GM19025 (cell line): ENCODE measurements around the gene KRT14.
"Not testable (repeated sequence)": the region's sequence is repeated elsewhere in the genome, so short reads cannot be mapped to it uniquely, and the experiment has no call there.

ENCODE experiments used
- ATAC-seq: cut with Tn5 transposase; IDR thresholded peaks from one replicate; pipeline ENCODE4 v1.9.1; 2021; ENCODE audit warnings: mild to moderate bottlenecking, low read depth, moderate library complexity; ENCODE audit not compliant: unreplicated experiment

KRT14 gene

DNA sequence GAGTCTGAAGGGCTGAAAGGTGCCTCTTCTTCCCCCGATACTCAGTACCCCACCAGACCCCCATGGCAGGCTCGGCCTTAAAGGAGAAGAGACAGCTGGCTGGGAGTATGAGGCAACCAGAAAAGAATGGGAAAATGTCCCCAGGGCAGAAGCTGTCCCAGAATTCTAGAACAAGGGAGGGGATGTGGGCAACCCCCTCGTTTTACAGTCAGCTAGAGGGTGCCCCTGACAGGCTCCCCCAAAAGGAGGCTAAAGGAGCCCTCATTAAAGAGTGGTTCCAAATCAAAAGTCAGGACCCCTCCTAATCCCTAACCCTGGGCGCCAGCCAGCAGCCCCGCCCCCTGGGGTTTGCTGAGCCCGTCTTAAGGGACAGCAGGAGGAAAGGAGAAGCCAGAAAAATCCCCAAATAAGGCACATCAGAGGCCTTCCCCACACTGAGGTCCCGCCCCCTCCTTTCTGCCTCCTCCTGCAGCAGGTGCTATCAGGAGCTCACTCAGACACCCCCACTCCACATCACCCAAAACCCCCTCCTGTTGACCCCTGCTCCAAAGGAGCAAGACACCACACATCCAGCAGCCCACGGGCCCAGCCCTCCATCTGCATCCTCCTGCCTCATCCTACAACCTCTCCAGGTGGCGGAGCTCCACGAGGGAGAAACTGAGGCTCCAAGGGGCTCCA is 36.6 kb upstream of the KRT14 start:
- ATAC-seq: not testable (repeated sequence)

DNA sequence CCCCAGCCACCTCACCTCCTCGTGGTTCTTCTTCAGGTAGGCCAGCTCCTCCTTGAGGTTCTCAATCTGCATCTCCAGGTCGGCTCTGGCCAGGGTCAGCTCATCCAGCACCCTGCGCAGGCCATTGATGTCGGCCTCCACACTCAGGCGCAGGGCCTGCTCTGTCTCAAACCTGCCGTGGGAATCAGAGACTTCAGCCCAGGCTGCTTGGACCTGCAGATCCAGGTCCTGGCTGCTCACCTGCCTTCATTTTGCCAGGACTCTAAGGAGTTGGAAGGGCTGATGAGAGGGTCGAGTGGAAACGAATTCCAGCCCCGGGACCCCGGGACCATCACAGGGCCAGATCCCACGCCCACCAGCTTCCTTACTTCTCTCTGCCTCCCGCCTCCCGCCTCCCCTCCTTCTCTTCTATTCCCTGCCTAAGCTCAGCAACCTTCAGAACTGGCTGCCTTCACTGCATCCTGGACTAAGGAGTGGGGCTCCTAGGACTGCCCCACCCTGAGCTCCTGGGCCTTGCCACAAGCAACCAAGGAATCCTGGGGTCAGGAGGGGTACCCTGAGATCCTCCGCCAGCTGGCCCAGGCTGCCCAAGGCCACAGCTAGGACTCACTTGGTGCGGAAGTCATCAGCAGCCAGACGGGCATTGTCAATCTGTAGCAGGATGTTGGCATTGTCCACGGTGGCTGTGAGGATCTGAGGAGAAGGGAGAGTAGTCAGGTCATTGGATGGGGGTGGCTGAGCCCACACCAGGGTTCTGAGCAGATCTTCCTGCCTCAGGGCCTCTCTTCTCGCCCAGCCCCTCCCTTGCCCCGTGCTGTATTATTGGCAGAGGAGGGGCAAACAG is 35.9 kb upstream of the KRT14 start:
- ATAC-seq: not testable (repeated sequence)

DNA sequence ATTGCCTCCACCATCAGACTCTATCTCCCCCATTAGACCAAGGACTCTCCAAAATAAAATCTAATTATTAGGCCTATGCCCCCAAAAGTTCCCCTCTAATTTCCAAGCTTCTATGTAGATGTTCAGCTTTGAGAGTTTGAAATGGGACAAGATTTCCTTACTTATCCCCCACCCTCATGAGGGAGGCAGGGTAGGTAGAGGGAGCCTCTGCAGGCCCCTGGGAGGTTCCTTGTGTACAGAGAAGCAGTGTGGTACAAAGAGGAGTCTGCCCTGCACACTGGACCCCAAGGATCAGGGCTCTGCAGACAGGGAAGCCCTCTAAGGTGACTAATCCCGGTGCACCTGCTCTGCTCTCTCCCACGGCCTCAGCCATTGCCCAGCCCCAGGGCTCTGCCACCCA is 35.2 kb upstream of the KRT14 start:
- ATAC-seq: no peak

DNA sequence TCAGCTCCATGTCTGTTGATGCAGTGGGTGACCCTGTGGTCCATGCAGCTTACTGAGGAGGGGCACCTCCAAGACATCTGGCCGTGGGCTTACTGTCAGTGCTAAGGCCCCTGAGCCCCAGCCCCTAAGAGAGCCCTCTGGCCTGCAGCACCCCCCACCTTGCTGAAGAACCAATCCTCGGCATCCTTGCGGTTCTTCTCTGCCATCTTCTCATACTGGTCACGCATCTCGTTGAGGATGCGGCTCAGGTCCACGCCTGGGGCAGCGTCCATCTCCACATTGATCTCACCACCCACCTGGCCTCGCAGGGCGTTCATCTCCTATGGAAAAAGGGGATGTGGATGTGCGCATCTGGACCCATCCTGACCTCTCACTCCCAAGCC is 34.7 kb upstream of the KRT14 start:
- ATAC-seq: not testable (repeated sequence)

DNA sequence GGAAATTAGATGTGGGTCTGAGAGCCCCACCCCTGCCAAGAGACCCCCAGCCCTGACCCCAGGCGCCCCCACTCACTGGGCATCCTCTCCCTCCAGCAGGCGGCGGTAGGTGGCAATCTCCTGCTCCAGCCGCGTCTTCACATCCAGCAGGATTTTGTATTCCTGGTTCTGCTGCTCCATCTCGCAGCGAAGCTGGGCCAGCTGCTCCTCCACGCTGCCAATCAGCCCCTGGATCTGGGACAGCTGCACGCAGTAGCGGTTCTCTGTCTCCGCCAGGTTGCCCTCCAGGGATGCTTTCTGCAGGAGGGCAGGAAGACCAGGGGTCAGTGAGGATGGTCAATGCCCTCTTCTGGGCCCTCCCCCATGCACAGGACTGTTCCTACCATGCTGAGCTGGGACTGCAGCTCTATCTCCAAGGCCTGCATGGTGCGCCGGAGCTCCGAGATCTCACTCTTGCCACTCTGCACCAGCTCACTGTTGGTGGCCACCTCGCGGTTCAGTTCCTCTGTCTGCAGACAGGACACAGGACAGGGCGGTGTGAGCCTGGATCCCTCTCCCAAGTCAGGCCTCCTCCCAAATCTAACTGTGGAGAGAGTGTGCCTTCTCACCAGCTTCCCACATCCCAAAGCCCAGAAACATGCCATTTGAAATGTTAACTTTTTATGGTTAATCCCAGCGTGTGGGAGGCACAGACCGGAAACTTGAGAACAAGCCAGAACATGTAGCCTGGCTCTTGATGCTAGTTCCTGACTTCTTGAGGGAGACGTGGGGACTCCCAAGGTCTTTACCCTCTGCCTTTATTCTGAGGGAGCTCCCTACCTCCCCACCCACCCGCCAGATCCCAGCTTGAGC is 34.1 kb upstream of the KRT14 start:
- no peak for ATAC-seq

DNA sequence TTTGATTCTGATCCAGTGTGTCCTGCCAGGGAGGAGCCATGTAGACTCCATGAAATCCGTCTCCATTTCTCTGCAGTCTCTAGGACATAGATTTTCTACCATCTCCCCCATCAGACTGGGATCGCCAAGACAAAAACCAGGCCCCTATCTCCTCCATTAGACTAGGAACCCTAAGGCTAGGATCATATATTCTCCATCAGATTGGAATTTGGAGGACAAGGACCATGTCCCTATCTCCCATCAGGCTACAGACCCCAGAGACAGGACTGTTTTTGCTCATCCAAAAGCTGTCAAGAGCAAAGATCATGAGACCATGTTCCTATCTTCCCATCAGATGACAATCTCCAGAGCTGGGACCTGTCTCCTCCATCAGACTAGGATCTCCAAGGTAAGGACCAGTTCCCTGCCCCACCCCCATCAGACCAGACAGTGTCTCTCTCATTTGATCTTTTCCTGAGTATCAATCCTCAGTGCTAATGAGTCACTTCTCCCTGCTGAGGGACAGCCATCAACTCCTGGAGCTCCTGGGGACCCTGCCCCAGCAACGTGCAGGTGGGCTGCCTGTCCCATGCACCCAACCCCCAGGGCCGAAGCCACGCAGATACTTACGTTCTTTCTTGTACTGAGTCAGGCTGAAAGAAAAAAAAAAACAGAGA is 33.4 kb upstream of the KRT14 start:
- not testable (repeated sequence) for ATAC-seq

DNA sequence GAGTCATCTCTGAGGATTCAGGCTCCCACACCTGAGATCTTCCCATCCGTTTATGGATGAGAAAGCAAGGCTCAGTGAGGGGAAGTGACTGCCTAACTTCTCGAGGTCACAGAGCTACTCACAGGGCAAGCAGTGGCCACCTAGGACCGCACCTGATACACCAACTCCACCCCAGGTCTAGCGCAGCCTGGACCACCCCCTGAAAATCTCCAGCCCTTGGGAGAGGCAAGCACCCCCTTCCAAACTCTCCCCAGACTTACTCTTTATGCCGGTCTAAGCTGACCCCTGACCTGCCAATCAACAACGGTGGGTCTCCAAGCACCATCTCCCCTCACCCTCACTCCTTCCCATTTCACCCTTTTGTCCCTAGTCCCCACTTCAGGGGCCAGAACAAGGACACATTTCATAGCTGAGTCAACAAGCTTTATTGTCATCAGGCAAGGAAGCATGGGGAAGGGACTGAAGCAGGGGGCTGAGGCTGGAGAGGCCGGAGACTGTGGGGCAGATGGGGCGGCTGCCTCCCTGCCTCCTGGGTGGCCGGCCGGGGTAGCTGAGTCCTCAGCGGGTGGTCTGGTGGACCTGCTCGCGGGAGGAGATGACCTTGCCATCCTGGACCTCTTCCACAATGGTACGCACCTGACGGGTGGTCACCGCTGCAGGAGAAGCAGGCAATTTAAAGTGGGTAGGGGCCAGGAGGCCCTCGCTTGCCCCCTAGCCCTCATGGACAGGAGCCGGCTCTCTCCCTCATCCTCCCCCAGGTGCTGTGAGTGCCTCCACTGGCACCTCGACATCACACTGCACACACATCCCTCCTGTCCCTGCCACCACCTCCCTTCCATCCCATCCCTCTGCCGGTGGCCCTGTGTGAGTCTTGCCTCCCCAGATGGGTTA is 32.6 kb upstream of the KRT14 start:
- ATAC-seq: no peak

DNA sequence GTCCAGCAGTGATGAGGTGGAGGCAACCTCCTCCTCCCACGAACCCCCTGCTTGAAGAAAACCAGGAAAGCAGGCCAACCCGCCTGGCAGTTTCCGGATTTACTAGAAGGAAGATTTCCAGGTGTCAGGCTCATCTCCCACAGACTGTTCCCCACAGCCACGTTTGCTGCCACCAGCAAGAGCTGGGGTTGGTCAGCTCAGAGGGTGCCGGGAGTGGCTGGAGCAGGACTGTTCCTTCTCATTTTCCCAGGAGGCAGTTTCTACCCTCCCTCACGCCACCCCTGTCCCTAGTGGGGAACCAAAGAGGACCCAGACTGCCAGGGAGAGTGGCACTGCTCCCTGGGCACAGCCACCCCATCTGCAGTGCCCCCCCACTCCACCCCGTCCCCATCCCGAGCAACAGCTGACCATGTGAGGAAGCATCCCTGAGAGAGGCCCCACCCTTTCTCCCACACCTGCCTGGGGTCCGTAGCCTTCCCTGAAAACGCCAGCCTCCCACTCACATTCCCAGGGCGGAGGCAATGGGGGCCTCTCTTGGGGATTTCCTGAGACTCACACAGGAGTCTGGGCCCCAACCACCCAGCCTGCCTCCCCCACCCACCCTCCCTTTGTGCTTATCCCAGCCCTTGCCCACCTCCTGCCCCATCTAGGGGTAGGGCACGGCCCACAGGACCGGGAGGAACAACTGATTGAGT is 31.8 kb upstream of the KRT14 start:
- ATAC-seq: no peak

DNA sequence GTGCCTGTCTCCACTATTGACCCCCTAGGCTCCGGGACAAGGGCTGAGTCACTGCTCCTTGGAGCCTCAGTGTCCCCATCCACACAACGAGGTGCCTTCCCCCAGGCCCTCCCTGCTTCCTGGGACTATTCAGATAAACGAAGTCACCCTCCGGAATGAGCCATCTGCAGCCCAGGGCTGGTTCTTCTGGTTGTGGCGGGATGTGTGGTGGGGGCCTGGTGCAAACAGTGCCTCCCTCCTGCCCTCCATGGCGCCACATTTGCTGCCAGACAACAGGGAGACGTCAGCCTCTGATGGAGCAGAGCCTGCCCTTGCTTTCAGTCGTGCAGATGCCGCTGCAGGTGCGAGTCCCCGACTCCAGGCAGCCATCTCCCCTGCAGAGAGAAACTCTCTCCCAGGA is 31.0 kb upstream of the KRT14 start:
- no peak for ATAC-seq

DNA sequence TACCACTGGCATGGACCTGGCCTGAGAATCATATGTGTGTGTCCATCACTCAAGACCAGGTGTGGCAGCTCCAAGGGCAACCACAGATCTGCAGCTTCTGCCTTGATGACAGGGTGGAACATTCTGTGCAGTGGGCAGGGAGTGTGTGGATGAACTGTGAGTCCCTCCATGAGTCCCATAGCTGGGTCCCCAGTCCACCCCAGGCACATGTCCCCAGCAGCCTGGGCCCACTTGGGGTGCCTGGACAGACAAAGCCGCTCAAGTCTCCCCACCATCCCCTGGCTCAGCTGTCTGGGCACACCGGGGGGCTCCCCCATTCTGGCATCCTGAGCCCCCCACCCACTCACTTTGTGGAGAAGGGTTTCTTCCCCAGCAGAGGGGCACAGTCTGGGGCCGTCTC is 30.4 kb upstream of the KRT14 start:
- no peak for ATAC-seq

DNA sequence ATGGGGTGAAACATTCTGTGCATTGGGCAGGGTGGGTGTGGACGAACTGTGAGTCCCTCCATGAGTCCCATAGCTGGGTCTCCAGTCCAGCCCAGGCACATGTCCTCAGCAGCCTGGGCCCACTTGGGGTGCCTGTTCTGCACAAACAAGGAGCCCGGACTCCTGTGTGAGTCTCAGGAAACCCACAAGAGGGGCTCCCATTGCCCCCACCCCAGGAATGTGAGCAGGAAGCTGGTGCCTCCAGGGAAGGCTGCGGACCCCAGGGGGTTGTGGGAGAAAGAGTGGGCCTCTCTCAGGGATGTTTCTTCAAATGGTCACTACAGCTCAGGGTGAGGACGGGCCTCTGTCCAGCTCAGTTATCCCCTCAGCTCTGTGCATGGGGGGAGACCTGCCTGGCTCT is 29.8 kb upstream of the KRT14 start:
- ATAC-seq: not testable (repeated sequence)

DNA sequence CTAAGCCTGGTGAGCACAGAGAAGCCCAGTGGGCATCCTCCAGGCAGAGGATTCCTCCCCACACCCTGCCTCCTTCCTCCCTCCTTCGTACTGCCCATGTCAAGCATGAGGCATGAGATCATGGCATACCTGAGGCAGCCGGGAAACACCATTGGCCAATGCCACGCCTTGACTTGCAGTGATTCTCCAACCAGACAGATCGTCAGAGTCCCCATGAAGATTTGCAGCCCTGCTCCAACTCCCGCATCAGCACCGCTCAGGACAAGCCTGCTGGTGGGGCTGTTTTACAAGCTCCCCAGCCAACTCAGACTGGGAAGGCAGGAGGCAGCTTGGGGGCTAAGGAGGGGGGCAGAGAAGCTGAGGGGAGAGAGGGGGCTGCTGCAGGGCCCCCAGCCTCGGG is 28.8 kb upstream of the KRT14 start:
- no peak for ATAC-seq

DNA sequence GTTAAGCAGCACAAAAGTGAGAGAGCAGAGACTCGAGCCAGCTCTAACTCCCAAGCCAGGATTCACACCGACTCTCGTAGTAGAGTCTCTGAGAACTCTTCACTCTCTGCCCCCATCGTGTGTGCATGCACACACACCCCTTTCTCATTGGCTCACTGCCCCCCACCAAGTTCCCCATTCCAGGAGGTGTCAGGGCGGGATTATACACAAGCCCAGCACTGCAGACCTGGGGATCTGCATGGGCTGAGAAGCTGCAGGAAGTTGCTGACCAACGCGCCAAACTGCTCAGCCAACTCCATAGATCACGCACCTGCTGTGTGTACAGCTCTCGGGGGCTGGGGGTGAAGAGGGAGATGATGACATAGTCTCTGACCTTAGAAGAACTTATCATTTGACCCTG is 28.1 kb upstream of the KRT14 start:
- not testable (repeated sequence) for ATAC-seq

DNA sequence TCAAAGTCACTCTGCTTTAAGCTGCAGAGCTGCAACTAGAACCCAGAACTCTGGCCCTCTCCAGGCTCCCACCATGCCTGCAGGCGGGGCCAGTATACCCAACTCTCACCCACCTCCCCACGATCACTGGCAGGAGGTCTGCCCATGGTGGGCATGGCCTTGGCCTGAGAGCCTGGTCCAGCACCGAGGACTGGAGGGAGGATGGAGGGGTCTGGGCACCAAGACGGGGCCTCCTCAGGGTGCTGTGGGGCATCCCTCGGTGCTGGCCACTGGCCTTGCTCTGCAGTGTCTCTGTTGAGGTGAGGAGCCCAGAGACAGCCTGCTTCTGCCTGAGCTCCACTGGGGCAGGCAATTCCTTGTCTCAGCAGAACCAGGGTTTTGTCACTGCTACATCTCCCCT is 27.4 kb upstream of the KRT14 start:
- no peak for ATAC-seq

DNA sequence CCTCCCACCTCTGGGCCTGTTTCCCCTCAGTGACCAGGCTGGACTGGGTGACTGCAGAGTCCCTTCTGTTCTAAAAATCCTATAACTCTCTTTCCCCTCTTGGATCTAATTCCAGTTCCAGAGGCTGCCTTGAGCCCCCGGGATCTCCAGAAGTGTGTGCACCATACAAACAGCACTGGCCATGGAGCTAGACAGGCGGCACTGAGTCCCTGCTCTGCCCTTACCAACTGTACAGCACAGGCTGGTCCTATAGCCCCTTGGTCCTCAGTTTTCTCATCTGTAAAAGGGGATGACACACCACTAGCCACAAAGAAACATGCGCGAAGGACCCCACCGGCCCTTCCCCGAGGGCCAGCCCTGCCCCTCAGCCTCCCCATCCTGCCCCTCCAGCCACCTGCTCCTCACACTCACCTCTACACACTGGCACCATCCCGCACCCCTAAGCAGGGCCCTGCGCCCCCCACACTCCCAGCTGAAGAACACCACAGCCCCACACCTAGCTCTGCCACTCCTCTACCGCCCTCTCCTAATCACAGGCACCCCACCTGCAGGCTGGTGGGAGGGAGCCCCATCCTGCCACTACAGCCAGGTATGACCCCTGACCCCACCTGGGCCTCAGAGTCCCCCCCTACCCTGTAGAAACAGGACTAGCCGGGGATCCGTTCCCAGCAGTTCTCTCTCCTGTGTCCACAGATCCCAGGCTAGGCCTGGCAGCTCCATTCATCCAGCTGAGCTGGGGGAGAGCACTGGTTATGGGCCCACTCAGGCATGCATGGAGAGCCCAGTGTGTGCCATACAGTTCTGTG is 26.8 kb upstream of the KRT14 start:
- no peak for ATAC-seq

DNA sequence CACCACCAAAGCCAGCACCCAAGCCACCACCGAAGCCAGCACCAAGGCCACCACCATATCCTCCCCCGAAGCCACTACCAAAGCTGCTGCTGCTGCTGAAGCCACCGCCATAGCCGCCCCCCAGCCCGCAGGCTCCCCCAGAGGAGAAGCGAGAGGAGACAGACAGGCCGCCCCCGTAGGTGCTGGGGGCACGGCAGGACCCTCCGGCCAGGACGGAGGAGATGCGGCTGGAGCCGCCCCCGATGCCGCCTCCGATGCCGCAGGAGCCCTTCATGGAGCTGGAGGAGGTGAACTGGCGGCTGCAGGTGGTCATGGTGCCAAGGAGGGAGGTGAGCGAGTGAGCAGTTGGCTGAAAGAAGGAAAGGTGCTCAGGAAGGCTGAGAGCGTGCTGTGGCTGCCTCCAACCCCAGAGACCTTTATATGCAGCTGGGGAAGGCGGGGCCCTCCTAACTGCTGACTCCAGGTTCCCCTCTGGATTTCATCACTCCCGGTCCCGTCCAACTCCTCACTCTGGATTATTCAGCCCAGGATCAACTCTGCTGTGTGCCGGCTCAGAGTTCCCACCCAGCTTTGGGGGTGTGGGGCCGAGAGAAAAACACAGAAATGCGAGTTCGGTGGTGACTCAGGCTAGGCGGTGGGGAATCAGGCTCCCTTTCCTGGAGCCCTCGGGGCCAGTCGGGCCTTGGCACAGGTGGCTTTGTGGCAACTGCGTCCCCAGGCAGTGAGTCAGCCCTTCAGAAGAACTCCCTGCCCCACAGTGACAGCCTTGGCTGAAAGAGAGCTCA is 25.9 kb upstream of the KRT14 start, which contains the start of gene KRT16:
Gene KRT16 (minus strand): TSS at position 392 of the 785 bp plus-strand sequence. CDS start 79 bp downstream, at position 313.
- not testable (repeated sequence) for ATAC-seq

DNA sequence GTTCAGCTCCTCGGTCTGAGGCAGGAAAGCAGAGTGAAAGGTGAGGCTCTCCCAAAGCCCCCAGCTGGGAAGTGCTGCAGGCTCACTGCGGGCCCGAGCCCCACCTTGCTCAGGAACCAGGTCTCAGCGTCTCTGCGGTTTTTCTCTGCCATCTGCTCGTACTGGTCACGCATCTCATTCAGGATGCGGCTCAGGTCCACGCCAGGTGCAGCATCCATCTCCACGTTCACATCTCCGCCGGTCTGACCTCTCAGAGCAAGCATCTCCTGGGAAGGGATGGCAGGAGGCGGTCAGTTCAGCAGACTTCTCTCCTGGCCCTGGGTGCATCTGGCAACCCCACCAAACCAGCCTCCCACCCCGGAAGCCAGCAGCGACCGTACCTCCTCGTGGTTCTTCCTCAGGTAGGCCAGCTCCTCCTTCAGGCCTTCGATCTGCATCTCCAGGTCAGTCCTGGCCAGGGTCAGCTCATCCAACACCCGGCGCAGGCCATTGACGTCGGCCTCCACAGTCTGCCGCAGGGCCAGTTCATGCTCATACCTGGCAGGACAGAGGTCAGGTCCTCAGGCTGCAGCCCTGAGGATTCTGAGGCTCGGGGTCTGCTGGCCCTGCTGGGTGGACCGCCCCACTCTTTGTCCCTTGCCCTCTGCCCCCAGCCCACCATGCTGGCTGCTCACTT is 24.4 kb upstream of the KRT14 start:
- no peak for ATAC-seq
